ENCODE data around the gene ATE1.

DNA sequence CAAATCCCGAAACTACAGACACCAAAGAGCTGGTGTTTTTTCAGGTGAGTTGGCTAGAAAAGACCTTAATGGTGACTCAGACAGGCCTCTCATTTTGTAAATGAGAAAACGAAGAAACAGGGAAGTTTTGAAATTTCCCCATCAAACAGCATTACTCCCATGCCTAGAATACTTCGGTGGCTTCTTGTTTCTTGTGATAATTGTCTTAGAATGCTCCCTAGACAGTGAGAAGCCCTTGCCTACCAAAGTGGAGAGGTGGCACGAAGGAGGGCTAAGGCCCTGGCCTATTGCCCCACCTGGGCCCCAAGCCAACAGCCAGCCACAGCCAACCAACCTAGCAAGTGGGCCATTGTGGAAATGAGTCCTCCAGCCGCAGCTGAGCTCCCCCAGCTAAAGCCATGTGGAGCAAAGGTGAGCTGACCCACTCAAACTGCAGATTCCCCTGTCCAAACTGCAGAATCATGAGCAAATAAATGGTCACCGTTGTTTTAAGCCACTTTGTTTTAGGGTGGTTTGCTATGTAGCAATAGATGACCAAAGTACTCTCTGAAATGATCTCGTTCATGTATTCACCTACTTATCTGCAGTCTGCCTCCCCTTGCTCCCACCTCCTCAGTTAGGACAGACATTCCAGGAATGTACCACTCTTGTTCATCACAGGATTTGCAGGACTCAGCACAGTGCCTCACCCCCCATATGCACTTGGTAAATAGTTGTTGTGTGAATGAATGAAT lies 231.9 kb downstream of the ATE1 start:
- TF ChIP-seq, protein P1, sequence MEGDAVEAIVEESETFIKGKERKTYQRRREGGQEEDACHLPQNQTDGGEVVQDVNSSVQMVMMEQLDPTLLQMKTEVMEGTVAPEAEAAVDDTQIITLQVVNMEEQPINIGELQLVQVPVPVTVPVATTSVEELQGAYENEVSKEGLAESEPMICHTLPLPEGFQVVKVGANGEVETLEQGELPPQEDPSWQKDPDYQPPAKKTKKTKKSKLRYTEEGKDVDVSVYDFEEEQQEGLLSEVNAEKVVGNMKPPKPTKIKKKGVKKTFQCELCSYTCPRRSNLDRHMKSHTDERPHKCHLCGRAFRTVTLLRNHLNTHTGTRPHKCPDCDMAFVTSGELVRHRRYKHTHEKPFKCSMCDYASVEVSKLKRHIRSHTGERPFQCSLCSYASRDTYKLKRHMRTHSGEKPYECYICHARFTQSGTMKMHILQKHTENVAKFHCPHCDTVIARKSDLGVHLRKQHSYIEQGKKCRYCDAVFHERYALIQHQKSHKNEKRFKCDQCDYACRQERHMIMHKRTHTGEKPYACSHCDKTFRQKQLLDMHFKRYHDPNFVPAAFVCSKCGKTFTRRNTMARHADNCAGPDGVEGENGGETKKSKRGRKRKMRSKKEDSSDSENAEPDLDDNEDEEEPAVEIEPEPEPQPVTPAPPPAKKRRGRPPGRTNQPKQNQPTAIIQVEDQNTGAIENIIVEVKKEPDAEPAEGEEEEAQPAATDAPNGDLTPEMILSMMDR (IDR thresholded peaks at IDR 0.05): no peak
- no peak for TF ChIP-seq POLR2A (IDR thresholded peaks at IDR 0.05)

All from heart left ventricle (tissue), 13 donors.